Measurements from ENCODE around the gene DPYSL3.

DPYSL3 gene

DNA sequence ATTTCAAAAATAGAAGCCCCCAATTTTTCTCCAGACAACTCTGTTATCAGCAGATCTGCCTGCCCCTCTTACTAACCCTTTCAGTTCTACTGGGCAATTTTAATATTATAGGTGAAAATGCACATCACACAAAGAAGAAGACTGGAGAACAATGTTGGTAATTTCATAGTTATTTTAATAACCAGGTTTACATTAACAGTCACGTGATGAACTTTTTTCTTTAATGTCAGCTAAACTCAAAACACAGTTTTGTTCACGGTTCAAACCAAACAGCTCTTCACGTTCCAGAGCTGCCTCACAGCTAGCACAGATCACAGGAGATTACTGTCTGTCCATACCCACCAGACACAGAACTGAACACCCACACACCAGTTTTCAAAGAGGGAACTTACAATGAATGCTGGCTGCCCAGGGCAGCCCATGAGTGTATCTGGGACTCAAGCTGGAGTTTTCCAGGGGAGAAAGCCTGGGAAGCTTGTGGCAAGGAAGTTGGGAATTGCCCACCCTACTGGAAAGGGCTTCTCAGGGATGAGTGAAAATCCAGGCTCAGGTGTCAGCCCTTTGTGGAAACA is 119.1 kb downstream of the DPYSL3 start:
- H3K4me1 ChIP-seq (ENCODE audit: control insufficient read depth, insufficient read depth, low read length), result no peaks in the 10 kb centered on the region
- WGBS (ENCODE audit: insufficient coverage, insufficient read length), result no CpG with 5 or more reads among the region's 3 CpGs

GRCh38 chr5:147388184-147389108 is 121.4 kb downstream of the DPYSL3 start:
- H3K27ac ChIP-seq (ENCODE audit: low read length), result no peak overlapping the region
- H3K4me1 ChIP-seq (ENCODE audit: control insufficient read depth, insufficient read depth, low read length), result no peaks in the 10 kb centered on the region
- WGBS (ENCODE audit: insufficient coverage, insufficient read length), result no CpG with 5 or more reads among the region's 7 CpGs
- H3K36me3 ChIP-seq (ENCODE audit: control insufficient read depth, insufficient read depth, low read length), result peaks cover 11% of the 10 kb centered on the region; the same call in 1 of the 2 replicates
- H3K4me3 ChIP-seq (ENCODE audit: low read length), result no peak overlapping the region
- no peaks in the 10 kb centered on the region for H3K27me3 ChIP-seq (ENCODE audit: control insufficient read depth, insufficient read depth, low read length)
- DNase-seq (ENCODE audit: low read depth, low spot score), result no peak
- no peaks in the 10 kb centered on the region for H3K9me3 ChIP-seq (ENCODE audit: control insufficient read depth, insufficient read depth, low read length)

More for the DNA sequence above, 119.1 kb downstream of the DPYSL3 start:
- no peaks in the 10 kb centered on the region for H3K27me3 ChIP-seq (ENCODE audit: control insufficient read depth, insufficient read depth, low read length)
- H3K27ac ChIP-seq (ENCODE audit: low read length), result no peak overlapping the region
- peaks cover 21% of the 10 kb centered on the region; the same call in 1 of the 2 replicates for H3K36me3 ChIP-seq (ENCODE audit: control insufficient read depth, insufficient read depth, low read length)
- no peak for DNase-seq (ENCODE audit: low read depth, low spot score)
- no peaks in the 10 kb centered on the region for H3K9me3 ChIP-seq (ENCODE audit: control insufficient read depth, insufficient read depth, low read length)
- no peak overlapping the region for H3K4me3 ChIP-seq (ENCODE audit: low read length)

DNA sequence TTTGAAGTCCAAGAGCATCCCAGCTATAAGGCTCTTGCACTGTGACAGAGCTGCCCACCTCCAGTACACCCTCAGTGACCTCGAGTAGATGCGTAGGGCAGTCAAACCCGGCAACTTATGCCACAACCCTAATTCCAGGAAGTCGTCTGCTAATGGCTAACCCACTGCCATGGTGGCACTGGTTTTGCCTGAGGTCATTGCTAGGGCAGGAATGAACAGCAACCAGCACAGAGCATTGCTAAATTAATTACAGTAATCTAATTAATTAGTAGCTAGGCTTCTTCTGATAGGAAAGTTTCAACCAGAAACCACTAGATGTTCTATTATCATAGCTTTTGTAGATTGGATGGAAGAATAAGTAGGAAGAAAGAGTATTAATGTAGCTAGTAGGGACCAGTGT is 122.8 kb downstream of the DPYSL3 start:
- H3K9me3 ChIP-seq (ENCODE audit: control insufficient read depth, insufficient read depth, low read length), result no peaks in the 10 kb centered on the region
- DNase-seq (ENCODE audit: low read depth, low spot score), result no peak
- no peaks in the 10 kb centered on the region for H3K27me3 ChIP-seq (ENCODE audit: control insufficient read depth, insufficient read depth, low read length)
- no CpG with 5 or more reads among the region's 4 CpGs for WGBS (ENCODE audit: insufficient coverage, insufficient read length)
- no peak overlapping the region for H3K27ac ChIP-seq (ENCODE audit: low read length)
- peaks cover 3% of the 10 kb centered on the region; the same call in 1 of the 2 replicates for H3K4me1 ChIP-seq (ENCODE audit: control insufficient read depth, insufficient read depth, low read length)
- peaks cover 6% of the 10 kb centered on the region; the same call in 1 of the 2 replicates for H3K36me3 ChIP-seq (ENCODE audit: control insufficient read depth, insufficient read depth, low read length)
- H3K4me3 ChIP-seq (ENCODE audit: low read length), result no peak overlapping the region

DNA sequence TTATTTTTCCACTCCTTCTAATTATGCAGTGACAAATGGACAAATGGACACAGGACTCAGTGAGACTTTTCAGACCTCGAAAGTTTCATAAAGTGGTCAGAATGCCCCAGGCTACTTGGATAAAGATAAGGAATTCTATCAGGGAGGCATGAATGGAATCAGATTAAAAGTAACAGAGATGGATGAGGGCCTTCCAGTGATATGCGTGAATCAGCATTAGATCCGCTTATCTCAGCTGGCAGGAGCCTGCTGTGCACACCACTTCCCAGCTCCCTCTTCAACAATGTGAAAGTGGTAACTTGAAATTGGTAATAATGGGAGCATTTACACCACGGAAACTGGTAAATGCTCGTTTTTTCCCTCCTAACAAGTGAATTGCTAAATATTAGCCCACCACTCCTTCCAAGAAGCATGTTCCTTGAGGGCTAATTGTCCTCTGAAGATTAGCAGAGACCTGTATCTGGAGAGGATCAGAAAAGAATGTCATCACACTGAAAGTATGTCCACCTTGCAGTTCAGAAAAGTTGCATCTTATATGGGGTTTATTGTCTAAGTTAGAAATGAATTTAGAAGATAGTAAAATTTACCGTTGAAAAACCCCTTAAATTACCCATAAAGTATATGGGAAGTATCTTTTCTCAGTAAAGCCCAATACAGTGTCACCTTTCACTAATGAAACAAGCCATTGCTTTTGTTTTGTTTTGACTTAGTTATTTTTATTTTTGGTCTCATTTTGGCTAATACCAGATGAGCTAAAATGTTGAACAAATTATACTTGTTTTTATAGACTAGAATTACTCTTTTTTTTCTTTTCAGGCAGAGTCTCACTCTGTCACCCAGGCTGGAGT is 125.3 kb downstream of the DPYSL3 start:
- H3K9me3 ChIP-seq (ENCODE audit: control insufficient read depth, insufficient read depth, low read length), result no peaks in the 10 kb centered on the region
- peaks cover 3% of the 10 kb centered on the region; the same call in 1 of the 2 replicates for H3K4me1 ChIP-seq (ENCODE audit: control insufficient read depth, insufficient read depth, low read length)
- no peak overlapping the region for H3K27ac ChIP-seq (ENCODE audit: low read length)
- no peak for DNase-seq (ENCODE audit: low read depth, low spot score)
- no peaks in the 10 kb centered on the region for H3K36me3 ChIP-seq (ENCODE audit: control insufficient read depth, insufficient read depth, low read length)
- H3K4me3 ChIP-seq (ENCODE audit: low read length), result no peak overlapping the region
- H3K27me3 ChIP-seq (ENCODE audit: control insufficient read depth, insufficient read depth, low read length), result no peaks in the 10 kb centered on the region
- no CpG with 5 or more reads among the region's 6 CpGs for WGBS (ENCODE audit: insufficient coverage, insufficient read length)

- H3K27me3 ChIP-seq (ENCODE audit: control insufficient read depth, insufficient read depth, low read length), result no peaks in the 10 kb centered on the region
- H3K4me1 ChIP-seq (ENCODE audit: control insufficient read depth, insufficient read depth, low read length), result peaks cover 3% of the 10 kb centered on the region; the same call in 1 of the 2 replicates
- DNase-seq (ENCODE audit: low read depth, low spot score), result no peak
- no peaks in the 10 kb centered on the region; the same call in 1 of the 2 replicates for H3K9me3 ChIP-seq (ENCODE audit: control insufficient read depth, insufficient read depth, low read length)
- H3K4me3 ChIP-seq (ENCODE audit: low read length), result no peak overlapping the region
- WGBS (ENCODE audit: insufficient coverage, insufficient read length), result no CpG with 5 or more reads among the region's 4 CpGs
- no peak overlapping the region for H3K27ac ChIP-seq (ENCODE audit: low read length)
- no peaks in the 10 kb centered on the region for H3K36me3 ChIP-seq (ENCODE audit: control insufficient read depth, insufficient read depth, low read length)
Measured at GRCh38 chr5:147382776-147383175, 127.1 kb downstream of the DPYSL3 start.

GRCh38 chr5:147381555-147381954 is 128.3 kb downstream of the DPYSL3 start:
- H3K4me3 ChIP-seq (ENCODE audit: low read length), result no peak overlapping the region
- no peaks in the 10 kb centered on the region for H3K36me3 ChIP-seq (ENCODE audit: control insufficient read depth, insufficient read depth, low read length)
- H3K27me3 ChIP-seq (ENCODE audit: control insufficient read depth, insufficient read depth, low read length), result no peaks in the 10 kb centered on the region
- no peak overlapping the region for H3K27ac ChIP-seq (ENCODE audit: low read length)
- no CpG with 5 or more reads among the region's 3 CpGs for WGBS (ENCODE audit: insufficient coverage, insufficient read length)
- no peaks in the 10 kb centered on the region; the same call in 1 of the 2 replicates for H3K9me3 ChIP-seq (ENCODE audit: control insufficient read depth, insufficient read depth, low read length)
- H3K4me1 ChIP-seq (ENCODE audit: control insufficient read depth, insufficient read depth, low read length), result peaks cover 3% of the 10 kb centered on the region; the same call in 1 of the 2 replicates
- DNase-seq (ENCODE audit: low read depth, low spot score), result no peak

- H3K9me3 ChIP-seq (ENCODE audit: control insufficient read depth, insufficient read depth, low read length), result no peaks in the 10 kb centered on the region; the same call in 1 of the 2 replicates
- no peaks in the 10 kb centered on the region for H3K36me3 ChIP-seq (ENCODE audit: control insufficient read depth, insufficient read depth, low read length)
- no CpG with 5 or more reads among the region's 1 CpG for WGBS (ENCODE audit: insufficient coverage, insufficient read length)
- DNase-seq (ENCODE audit: low read depth, low spot score), result no peak
- H3K27me3 ChIP-seq (ENCODE audit: control insufficient read depth, insufficient read depth, low read length), result no peaks in the 10 kb centered on the region
- H3K4me3 ChIP-seq (ENCODE audit: low read length), result no peak overlapping the region
- H3K27ac ChIP-seq (ENCODE audit: low read length), result no peak overlapping the region
- peaks cover under 1% of the 10 kb centered on the region; the same call in 1 of the 2 replicates for H3K4me1 ChIP-seq (ENCODE audit: control insufficient read depth, insufficient read depth, low read length)
Measured at GRCh38 chr5:147377682-147378081, 132.2 kb downstream of the DPYSL3 start.

DNA sequence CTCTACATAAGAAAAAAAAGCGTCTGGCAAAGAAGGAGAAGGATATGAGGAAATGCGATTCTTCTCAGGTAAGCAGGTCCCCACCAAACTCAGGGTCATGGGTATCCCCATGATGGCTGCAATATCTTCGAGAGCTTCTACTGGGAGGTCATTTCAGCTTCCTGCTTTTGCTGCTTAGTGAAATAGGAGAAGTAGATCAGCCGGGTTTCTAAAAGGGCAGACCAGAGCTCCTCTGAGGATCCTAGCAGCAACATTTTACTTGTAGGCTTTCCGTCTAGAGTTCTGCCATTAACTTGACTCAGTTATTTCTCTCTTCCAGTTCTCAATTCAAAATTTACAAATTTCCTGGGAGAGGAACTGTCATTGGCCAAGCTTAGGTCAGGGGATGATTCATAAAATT is 134.7 kb downstream of the DPYSL3 start:
- no peaks in the 10 kb centered on the region for H3K4me1 ChIP-seq (ENCODE audit: control insufficient read depth, insufficient read depth, low read length)
- DNase-seq (ENCODE audit: low read depth, low spot score), result no peak
- no peaks in the 10 kb centered on the region; the same call in 1 of the 2 replicates for H3K9me3 ChIP-seq (ENCODE audit: control insufficient read depth, insufficient read depth, low read length)
- no peak overlapping the region for H3K27ac ChIP-seq (ENCODE audit: low read length)
- H3K36me3 ChIP-seq (ENCODE audit: control insufficient read depth, insufficient read depth, low read length), result no peaks in the 10 kb centered on the region
- WGBS (ENCODE audit: insufficient coverage, insufficient read length), result no CpG with 5 or more reads among the region's 5 CpGs
- H3K4me3 ChIP-seq (ENCODE audit: low read length), result no peak overlapping the region
- no peaks in the 10 kb centered on the region for H3K27me3 ChIP-seq (ENCODE audit: control insufficient read depth, insufficient read depth, low read length)

GRCh38 chr5:147373328-147373727 is 136.5 kb downstream of the DPYSL3 start:
- Histone ChIP-seq H3K27ac (ENCODE audit: low read length) (no peak overlapping the region), H3K36me3 (ENCODE audit: control insufficient read depth, insufficient read depth, low read length) (no peaks in the 10 kb centered on the region), H3K27me3 (ENCODE audit: control insufficient read depth, insufficient read depth, low read length) (no peaks in the 10 kb centered on the region), H3K9me3 (ENCODE audit: control insufficient read depth, insufficient read depth, low read length) (no peaks in the 10 kb centered on the region; the same call in 1 of the 2 replicates), H3K4me3 (ENCODE audit: low read length) (no peak overlapping the region), H3K4me1 (ENCODE audit: control insufficient read depth, insufficient read depth, low read length) (no peaks in the 10 kb centered on the region)
- no peak for DNase-seq (ENCODE audit: low read depth, low spot score)
- WGBS (ENCODE audit: insufficient coverage, insufficient read length), result no CpG with 5 or more reads among the region's 3 CpGs

GRCh38 chr5:147372191-147372590 is 137.7 kb downstream of the DPYSL3 start:
- no peak for DNase-seq (ENCODE audit: low read depth, low spot score)
- Histone ChIP-seq H3K9me3 (ENCODE audit: control insufficient read depth, insufficient read depth, low read length) (no peaks in the 10 kb centered on the region), H3K27me3 (ENCODE audit: control insufficient read depth, insufficient read depth, low read length) (no peaks in the 10 kb centered on the region), H3K4me1 (ENCODE audit: control insufficient read depth, insufficient read depth, low read length) (no peaks in the 10 kb centered on the region), H3K4me3 (ENCODE audit: low read length) (no peak overlapping the region), H3K36me3 (ENCODE audit: control insufficient read depth, insufficient read depth, low read length) (no peaks in the 10 kb centered on the region), H3K27ac (ENCODE audit: low read length) (no peak overlapping the region)
- WGBS (ENCODE audit: insufficient coverage, insufficient read length), result no CpG with 5 or more reads among the region's 1 CpG

All from iPS DF 6.9 (cell line).